GM21619 (cell line): ENCODE measurements around the gene FYN.

Experiments used
- ATAC-seq: cut with Tn5 transposase; IDR thresholded peaks from one replicate; pipeline ENCODE4 v1.9.1; 2021; ENCODE audit not compliant: unreplicated experiment

FYN gene

GRCh38 chr6:111772381-111772780 is 100.9 kb downstream of the FYN start:
- ATAC-seq, result no peak

- no peak for ATAC-seq
These were observed 101.6 kb downstream of the FYN start for GRCh38 chr6:111771629-111772028.

GRCh38 chr6:111771094-111771432 is 102.2 kb downstream of the FYN start:
- no peak for ATAC-seq

DNA sequence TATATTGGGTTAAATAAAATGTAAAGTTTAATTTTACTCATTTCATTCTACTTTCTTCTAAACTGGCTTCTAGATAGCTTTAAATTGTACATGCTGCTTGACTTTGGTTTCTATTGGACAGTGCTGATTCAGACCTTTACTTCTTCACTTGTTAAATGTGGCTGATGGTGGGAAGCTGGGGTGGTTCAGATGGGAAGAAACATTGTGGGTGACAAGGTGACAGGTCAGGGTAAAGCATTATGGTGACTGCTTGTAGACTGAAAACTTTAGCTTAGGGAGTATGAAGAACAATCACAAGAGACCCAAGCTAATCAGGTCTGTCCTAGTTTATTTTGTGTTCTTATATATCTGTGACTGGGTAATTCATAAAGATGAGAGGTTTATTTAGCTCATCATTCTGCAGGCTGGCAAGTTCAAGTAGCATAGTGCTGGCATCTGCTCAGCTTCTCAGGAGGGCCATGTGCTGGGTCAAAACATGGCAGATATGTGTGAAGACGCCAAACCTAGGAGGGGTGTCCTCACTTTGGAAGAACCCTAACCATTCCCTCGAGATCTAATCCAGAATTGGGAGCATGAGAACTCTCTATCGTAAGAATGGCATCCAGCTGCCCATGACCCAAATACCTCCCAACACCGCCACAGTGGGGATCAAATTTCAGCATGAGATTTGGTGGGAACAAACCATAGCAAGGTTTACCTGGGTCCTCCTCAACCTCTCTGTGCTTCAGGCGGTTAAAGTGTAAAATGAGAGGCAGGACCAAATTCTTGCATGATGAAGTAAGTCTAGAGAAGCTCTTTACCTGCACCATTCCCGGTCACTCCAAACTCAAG is 102.8 kb downstream of the FYN start:
- ATAC-seq, result no peak

- ATAC-seq, result no peak
These were observed 103.7 kb downstream of the FYN start for GRCh38 chr6:111769365-111770152.

DNA sequence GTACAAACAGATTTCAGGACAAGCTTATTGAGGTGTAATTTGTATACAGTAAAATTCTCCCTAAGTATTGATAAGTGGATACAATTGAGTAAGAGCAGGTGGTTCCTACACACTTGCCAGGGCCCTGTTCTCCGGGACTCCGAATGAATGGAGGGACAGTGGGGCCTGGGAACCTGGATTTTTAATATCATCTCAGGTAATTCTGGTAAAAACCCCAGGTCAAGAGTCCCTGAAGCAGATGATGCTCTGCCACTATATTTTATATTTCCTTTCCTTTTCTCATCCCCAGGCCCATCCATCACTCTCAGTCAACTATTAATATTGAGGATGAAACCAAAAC is 104.9 kb downstream of the FYN start:
- no peak for ATAC-seq

GRCh38 chr6:111767752-111768430 is 105.4 kb downstream of the FYN start:
- ATAC-seq, result no peak

- ATAC-seq, result no peak
These were observed 106.9 kb downstream of the FYN start for GRCh38 chr6:111766201-111766857.

- ATAC-seq, result no peak
These were observed 107.5 kb downstream of the FYN start for GRCh38 chr6:111765763-111766162.

DNA sequence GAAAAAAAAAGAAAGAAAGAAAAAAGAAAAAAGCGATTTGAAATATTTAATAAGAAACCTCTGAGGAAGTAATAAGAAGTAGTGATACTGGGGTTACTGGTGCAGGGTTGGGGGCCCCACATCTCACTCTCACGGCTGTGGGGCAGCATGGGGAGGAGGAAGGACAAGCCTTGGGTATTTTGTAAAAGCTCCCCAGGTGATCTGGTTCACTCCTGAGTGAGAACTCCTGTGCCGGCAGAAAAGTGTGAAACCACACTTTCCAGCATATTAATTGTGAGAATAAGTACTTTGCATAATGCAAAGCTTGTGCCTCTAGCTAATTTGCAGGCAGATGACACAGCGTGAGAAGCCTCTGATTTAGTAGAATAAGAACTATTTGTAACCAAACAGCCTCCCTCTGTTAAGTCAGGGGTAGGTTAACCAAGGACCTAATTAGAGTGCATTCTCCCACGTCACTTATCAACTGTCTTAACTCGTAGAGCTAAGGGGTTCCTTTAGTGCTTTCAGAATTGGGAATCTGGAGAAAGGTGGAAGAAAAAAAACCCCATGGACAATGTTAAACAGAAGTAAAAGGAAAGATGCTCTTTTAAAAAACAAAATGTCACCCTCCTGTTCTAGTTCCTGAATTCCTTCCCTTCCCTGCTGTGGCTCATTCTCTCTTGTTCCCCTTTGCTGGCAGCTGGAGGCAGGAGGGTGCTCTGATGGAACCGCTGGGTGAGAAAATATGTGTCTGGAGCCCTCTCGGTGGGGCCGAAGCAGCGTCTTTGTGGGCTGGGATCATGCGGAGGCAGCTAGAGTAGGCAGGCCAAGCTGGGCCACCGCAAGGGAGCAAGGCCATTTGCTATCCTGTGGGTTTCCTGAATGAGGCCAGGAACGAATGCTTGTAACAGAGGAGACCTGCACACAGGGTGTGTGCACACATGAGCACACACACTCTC is 108.7 kb downstream of the FYN start:
- peak; percentile 88 for ATAC-seq

DNA sequence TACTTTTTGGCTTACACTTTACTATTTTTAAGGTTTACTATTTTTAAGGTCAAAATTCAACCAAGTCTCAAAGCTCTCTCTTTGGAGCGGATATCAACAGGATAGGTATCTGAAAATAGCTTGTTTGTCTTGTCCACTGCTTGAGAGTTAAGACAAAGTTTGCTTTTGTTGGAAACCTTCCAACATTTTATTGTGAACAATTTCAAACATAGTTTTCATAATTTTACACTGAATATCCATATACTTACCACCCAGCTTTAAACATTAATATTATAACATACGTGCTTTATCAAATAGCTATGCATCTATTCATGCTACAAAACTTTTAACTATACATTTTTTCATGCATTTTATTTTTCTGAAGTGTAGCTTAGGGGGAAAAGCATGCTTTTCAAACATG is 109.9 kb downstream of the FYN start:
- no peak for ATAC-seq

- no peak for ATAC-seq
These were observed 111.4 kb downstream of the FYN start for GRCh38 chr6:111761783-111762312.

- ATAC-seq, result no peak
These were observed 112.0 kb downstream of the FYN start for GRCh38 chr6:111761212-111761611.

DNA sequence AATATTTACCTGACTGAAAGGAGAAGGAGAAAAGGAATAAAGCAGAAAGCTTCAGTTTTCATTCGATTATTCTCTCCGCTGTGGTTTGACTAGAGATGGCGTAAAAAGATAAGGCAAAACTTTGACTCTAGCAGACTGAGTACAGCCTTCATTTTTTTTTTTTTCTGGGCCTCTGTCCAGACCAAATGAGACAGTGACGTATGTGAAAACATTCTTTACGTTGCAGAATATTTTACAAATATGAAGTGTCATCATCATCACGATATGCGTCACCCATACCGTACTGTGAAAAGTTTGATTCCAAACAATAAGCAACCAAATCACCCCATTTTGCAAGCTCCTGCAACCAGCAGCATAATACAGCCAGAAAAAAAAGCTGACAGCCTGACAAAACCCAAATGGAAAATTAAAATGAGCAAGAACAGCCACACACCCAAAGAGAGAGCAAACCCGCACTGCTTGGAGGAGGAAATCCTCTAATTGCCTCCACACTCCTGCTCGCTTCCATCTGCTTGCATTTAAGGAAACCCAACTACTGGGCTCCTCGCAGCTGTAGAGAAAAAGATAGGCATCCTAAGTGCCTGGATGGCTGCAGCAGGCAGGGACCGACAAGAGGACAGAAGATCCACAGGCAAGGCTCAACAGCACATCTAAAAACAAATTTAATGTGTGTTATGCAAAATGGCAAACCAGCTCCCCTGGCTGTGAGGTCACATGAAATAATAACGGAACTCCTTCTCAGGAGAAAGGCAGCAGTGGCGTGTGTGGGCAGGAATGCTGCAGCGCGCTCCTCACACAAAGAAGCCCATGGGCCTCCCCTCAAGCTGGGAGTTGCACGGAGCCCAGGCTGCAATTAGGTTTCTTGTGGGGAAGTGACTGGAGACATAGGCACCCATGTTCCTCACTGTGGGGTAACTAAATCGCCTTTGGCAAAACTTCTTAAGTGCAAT is 113.1 kb downstream of the FYN start:
- no peak for ATAC-seq

GRCh38 chr6:111759331-111759835 is 113.9 kb downstream of the FYN start:
- ATAC-seq, result no peak

GRCh38 chr6:111758608-111759329 is 114.5 kb downstream of the FYN start:
- ATAC-seq, result no peak

DNA sequence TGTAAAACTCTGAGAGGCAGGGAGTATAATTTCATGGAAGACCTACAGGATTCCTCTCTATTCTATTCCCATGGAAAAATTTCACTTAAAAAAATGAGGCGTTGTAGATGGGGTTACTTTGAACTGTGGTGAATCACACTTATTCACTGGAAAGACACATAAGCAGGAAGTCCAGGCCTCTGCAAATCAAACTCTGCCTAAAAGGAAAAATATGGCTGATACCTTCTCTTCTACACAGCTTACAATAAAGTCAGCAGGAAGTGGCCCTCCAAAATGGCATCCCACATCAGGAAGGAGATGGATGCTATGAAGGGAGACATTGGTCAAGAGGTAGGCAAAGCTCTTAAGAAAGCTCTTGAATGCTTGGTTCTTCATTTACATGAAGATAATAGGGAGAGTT is 115.9 kb downstream of the FYN start:
- no peak for ATAC-seq

GRCh38 chr6:111754423-111754822 is 118.8 kb downstream of the FYN start:
- ATAC-seq, result no peak
